RWPE2 (cell line): ENCODE data around the gene TACR2.

Experiments
- ATAC-seq: fragments of 200-7000 bp; cut with Tn5 transposase; 3 replicates; pipeline ENCODE4 v1.9.1; 2021; ENCODE audit warnings: low read depth
- DNase-seq: peaks from one replicate; pipeline ENCODE4 v3.0.0-alpha.2; 2020; ENCODE audit warnings: low spot score
- H3K27ac ChIP-seq: fragments of 450-650 bp; 2 replicates; pipeline ENCODE4 v1.5.1; 2017; ENCODE audit warnings: mild to moderate bottlenecking; ENCODE audit not compliant: poor library complexity, severe bottlenecking
- H3K27me3 ChIP-seq: fragments of 250-450 bp; sonication (Bioruptor Pico); 2 replicates; pipeline ENCODE4 v1.5.1; 2021; ENCODE audit warnings: mild to moderate bottlenecking, moderate library complexity; ENCODE audit not compliant: insufficient read depth, poor library complexity, severe bottlenecking
- H3K36me3 ChIP-seq: fragments of 250-450 bp; sonication (Bioruptor Pico); 2 replicates; pipeline ENCODE4 v1.5.1; 2020; ENCODE audit warnings: low read depth, mild to moderate bottlenecking, moderate library complexity
- H3K4me1 ChIP-seq: fragments of 250-450 bp; sonication (Bioruptor Pico); 2 replicates; pipeline ENCODE4 v1.5.1; 2021; ENCODE audit warnings: mild to moderate bottlenecking, moderate library complexity; ENCODE audit not compliant: insufficient read depth, poor library complexity, severe bottlenecking
- H3K4me3 ChIP-seq: fragments of 250-450 bp; sonication (Bioruptor Pico); 2 replicates; pipeline ENCODE4 v1.5.1; 2021; ENCODE audit warnings: mild to moderate bottlenecking, moderate library complexity; ENCODE audit not compliant: severe bottlenecking
- H3K9me3 ChIP-seq: fragments of 250-450 bp; sonication (Bioruptor Pico); 2 replicates; pipeline ENCODE4 v1.5.1; 2021; ENCODE audit warnings: mild to moderate bottlenecking, moderate library complexity; ENCODE audit not compliant: severe bottlenecking
- TF ChIP-seq, protein P1 (sequence below): fragments of 450-650 bp; IDR thresholded peaks from one replicate; pipeline ENCODE4 v1.5.1; 2017; ENCODE audit warnings: mild to moderate bottlenecking, moderate library complexity; ENCODE audit not compliant: poor library complexity, severe bottlenecking

The TACR2 gene

DNA sequence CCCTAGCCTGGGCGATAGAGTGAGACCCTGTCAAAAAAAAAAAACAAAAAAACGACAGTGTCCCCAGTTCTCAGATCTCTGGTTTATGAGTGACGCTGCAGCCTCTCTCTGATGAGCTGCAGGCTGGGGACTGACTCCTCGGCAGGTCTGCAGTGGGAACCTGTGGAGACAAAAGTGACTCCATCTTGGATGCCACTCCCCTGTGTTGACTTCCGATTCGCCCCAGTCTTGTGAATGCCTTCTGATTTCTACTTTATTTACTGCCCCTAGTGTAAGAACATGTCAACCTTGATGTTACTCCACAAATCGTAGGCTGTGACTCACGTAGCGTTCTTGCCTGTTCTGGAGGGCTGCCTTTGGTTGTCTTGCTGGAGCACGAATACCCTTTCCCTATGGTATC lies 6.2 kb downstream of the TACR2 start:
- Histone ChIP-seq H3K36me3 (no peaks in the 10 kb centered on the region), H3K27me3 (no peaks in the 10 kb centered on the region), H3K9me3 (no peaks in the 10 kb centered on the region), H3K27ac (no peak overlapping the region), H3K4me1 (peaks cover 18% of the 10 kb centered on the region), H3K4me3 (no peak overlapping the region)
- ATAC-seq = no peak
- DNase-seq = no peak
- TF ChIP-seq, protein P1, sequence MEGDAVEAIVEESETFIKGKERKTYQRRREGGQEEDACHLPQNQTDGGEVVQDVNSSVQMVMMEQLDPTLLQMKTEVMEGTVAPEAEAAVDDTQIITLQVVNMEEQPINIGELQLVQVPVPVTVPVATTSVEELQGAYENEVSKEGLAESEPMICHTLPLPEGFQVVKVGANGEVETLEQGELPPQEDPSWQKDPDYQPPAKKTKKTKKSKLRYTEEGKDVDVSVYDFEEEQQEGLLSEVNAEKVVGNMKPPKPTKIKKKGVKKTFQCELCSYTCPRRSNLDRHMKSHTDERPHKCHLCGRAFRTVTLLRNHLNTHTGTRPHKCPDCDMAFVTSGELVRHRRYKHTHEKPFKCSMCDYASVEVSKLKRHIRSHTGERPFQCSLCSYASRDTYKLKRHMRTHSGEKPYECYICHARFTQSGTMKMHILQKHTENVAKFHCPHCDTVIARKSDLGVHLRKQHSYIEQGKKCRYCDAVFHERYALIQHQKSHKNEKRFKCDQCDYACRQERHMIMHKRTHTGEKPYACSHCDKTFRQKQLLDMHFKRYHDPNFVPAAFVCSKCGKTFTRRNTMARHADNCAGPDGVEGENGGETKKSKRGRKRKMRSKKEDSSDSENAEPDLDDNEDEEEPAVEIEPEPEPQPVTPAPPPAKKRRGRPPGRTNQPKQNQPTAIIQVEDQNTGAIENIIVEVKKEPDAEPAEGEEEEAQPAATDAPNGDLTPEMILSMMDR = no peak

GRCh38 chr10:69409968-69410367 lies 6.8 kb downstream of the TACR2 start:
- Histone ChIP-seq H3K27me3 (no peaks in the 10 kb centered on the region), H3K4me1 (peaks cover 18% of the 10 kb centered on the region), H3K9me3 (no peaks in the 10 kb centered on the region), H3K4me3 (no peak overlapping the region), H3K36me3 (no peaks in the 10 kb centered on the region), H3K27ac (no peak overlapping the region)
- TF ChIP-seq, protein P1 = no peak
- ATAC-seq = no peak
- DNase-seq = no peak

GRCh38 chr10:69409176-69409495 lies 7.6 kb downstream of the TACR2 start:
- Histone ChIP-seq H3K27ac (peak overlapping the region; percentile 40), H3K27me3 (no peaks in the 10 kb centered on the region), H3K4me1 (peaks cover 18% of the 10 kb centered on the region), H3K36me3 (no peaks in the 10 kb centered on the region), H3K4me3 (peak overlapping the region; percentile 15), H3K9me3 (no peaks in the 10 kb centered on the region)
- DNase-seq = no peak
- no peak for ATAC-seq
- TF ChIP-seq, protein P1 = no peak

DNA sequence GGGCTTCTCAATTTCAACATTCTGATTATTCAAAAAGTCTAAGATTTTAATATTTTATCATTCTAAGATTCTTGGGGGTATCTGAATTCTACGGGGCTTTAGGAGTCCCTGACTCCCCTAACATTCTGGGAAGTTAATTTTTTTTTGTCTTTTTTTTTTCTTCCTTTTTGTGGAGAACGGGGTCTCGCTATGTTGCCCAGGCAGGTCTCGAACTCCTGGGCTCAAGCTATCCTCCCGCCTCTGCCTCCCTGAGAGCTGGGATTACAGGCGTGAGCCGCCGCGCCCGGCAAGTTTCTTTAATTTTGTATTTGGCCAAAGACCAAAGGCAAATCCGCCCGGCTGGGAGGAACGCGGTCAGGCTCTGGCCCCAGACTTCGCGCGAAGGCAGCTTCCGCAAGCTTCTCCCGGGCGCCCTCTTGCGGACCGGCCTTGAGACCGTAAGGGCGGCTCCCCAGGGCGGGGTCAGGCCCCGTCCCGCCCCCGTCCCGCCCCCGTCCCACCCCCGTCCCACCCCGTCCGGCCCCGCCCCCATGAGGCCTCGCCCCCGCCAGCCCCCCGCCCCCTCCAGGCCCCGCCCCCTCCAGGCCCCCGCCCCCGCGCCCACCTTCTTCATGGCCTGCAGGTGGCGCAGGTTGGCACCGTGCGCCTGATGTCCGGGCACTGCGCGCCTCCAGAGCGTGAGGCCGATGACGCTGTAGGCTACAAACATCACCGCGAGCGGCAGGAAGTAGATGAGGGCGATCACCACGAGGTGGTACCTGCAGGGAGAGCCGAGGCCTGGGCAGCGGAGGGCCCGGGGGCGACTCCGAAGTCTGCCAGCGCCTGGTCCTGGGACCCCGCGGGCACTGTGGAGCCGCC lies 8.2 kb downstream of the TACR2 start:
- TF ChIP-seq, protein P1 = peak; percentile 90
- peak; percentile 79 for ATAC-seq
- DNase-seq = peak; percentile 92
- Histone ChIP-seq H3K27ac (peak overlapping the region; percentile 40), H3K9me3 (no peaks in the 10 kb centered on the region), H3K27me3 (no peaks in the 10 kb centered on the region), H3K36me3 (no peaks in the 10 kb centered on the region), H3K4me3 (peak overlapping the region; percentile 15), H3K4me1 (peaks cover 18% of the 10 kb centered on the region)

DNA sequence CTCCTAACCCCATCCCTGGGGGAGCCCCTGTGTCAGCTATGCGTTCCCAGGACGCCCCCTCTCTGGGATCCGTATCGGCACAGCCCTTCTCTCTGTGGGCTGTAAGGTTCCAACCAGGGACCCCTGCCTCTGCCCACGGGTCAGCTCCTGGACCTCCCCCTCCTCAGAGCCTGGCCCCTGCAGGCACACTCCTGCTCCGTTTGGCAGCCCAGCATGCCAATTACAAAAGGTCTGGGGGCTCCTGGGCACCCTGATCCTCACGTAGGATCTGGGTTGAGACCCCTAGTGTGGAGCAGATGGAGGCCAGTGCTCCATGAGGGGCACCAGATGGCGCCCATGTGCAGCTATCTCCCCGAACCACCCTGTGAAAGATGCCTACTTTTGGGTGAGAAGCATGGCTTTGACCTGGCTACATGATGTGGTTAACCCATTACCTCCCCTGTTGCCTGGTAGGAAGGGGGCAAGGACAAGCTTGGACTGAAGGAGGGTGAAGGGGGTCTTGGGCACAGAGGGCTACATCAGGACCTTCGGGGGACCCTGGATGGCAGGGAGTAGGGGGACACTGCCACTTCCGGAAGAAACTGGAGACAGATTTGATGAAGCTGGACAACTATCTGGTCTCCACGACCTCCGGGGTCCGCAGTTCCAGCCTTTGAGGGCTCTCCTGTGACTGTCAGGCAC lies 9.0 kb downstream of the TACR2 start:
- Histone ChIP-seq H3K4me3 (no peak overlapping the region), H3K27me3 (no peaks in the 10 kb centered on the region), H3K36me3 (no peaks in the 10 kb centered on the region; the same call in 1 of the 2 replicates), H3K9me3 (no peaks in the 10 kb centered on the region), H3K27ac (no peak overlapping the region), H3K4me1 (peaks cover 18% of the 10 kb centered on the region)
- ATAC-seq (no peak), DNase-seq (no peak)
- TF ChIP-seq, protein P1 = no peak
